Activated naive CD8-positive, alpha-beta T cell treated with anti-CD3 and anti-CD28 coated beads, Interleukin-2, amount 50 U/mL, for 16 hours (primary cell): ENCODE results near the gene UGCG.
A peak's percentile ranks its signal among the peaks of the same experiment; 100 is the strongest.
"Not testable (repeated sequence)": the region's sequence is repeated elsewhere in the genome, so short reads cannot be mapped to it uniquely, and the experiment has no call there.

ENCODE experiments used
- DNase-seq: peaks from one replicate; pipeline ENCODE4 v3.0.0-alpha.2; 2020; ENCODE audit warnings: low read depth, low spot score

UGCG gene

GRCh38 chr9:111895996-111896941 lies at the start of gene UGCG:
Gene UGCG, plus strand, starts transcription at chr9:111896814. Its CDS starts 402 bp downstream, at chr9:111897216.
- peak; percentile 72 for DNase-seq

- no peak for DNase-seq
Observed at GRCh38 chr9:111851553-111851952, 45.1 kb upstream of the UGCG start.

DNA sequence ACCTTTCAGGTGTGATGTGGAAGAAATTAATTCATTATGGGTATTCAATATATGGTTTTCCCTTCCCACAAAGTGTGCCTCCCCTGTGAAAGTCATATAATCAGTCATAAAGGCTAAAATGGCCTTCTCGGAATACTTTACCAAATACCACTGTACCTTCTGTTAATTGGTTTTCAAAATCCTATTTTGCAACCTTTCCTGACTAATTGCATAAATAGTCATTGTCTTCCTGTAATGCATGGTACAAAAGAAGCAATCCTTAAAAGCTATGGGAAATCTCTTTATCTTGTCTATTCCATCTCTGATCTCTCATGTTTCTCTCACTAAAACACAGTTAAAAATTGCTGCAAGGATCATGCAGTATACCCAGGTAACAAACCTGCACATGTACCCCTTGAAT lies 44.3 kb upstream of the UGCG start:
- no peak for DNase-seq

- no peak for DNase-seq
Observed at GRCh38 chr9:111853450-111853827, 43.2 kb upstream of the UGCG start.

GRCh38 chr9:111854799-111855198 lies 41.8 kb upstream of the UGCG start:
- no peak for DNase-seq

- no peak for DNase-seq
Observed at GRCh38 chr9:111857555-111858211, 38.9 kb upstream of the UGCG start.

- DNase-seq: no peak
Observed at GRCh38 chr9:111860443-111860842, 36.2 kb upstream of the UGCG start.

DNA sequence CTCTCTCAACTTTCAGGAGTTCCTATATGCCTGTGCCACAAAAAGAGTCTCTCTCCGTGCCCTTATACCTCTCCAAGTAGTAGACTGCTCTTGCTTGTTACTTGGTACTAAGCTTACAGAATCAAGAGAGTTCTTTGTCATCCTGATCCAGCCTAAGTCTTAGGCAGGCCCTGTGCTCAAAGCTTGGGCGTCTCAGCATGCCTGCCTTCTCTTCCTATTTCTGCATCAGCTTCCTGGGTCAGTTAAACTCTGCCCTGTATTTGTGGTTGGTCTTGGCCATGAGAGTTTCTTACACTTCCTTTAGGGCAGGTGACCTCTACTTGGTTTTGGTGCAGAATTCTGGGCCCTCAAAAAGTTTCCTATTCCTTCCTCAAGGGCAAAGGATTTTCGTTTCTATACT lies 33.0 kb upstream of the UGCG start:
- DNase-seq: no peak

GRCh38 chr9:111866976-111867375 lies 29.6 kb upstream of the UGCG start:
- DNase-seq: no peak

DNA sequence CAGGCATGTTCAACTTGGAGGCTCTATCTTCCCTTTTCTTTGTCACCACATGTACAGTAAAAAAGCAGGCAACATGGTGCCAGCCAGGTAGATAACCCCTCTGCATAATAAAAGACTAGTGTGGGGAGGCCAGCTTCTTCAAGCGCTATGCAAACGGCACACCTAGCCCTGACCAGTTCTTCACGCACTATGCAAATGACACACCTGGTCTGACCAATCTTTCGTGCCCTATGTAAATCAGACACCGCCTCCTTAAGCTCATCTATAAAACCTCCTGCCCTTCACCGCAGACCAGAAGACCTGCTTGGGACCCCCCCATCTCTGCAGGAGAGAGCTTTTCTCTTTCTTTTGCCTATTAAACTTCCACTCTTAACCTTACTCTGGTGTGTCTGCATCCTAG lies 28.1 kb upstream of the UGCG start:
- DNase-seq: no peak

GRCh38 chr9:111870774-111871498 lies 25.7 kb upstream of the UGCG start:
- no peak for DNase-seq

- no peak for DNase-seq
Observed at GRCh38 chr9:111871499-111871855, 25.1 kb upstream of the UGCG start.

- no peak for DNase-seq
Observed at GRCh38 chr9:111872886-111873285, 23.7 kb upstream of the UGCG start.

- no peak for DNase-seq
Observed at GRCh38 chr9:111873901-111874300, 22.7 kb upstream of the UGCG start.

- DNase-seq: no peak
Observed at GRCh38 chr9:111874500-111874899, 22.1 kb upstream of the UGCG start.

- not testable (repeated sequence) for DNase-seq
Observed at GRCh38 chr9:111875291-111875690, 21.3 kb upstream of the UGCG start.

DNA sequence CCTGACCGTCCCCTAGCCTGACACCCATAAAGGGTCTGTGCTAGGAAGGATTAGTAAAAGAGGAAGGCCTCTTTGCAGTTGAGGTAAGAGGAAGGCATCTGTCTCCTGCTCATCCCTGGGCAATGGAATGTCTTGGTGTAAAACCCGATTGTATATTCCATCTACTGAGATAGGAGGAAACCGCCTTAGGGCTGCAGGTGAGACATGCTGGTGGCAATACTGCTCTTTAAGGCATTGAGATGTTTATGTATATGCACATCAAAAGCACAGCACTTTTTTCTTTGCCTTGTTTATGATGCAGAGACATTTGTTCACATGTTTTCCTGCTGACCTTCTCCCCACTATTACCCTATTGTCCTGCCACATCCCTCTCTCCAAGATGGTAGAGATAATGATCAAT lies 20.9 kb upstream of the UGCG start:
- DNase-seq: not testable (repeated sequence)

GRCh38 chr9:111876179-111876578 lies 20.4 kb upstream of the UGCG start:
- DNase-seq: no peak

- DNase-seq: no peak
Observed at GRCh38 chr9:111877420-111877819, 19.2 kb upstream of the UGCG start.

GRCh38 chr9:111878946-111879345 lies 17.7 kb upstream of the UGCG start:
- DNase-seq: no peak

- no peak for DNase-seq
Observed at GRCh38 chr9:111886983-111887718, 9.5 kb upstream of the UGCG start.

DNA sequence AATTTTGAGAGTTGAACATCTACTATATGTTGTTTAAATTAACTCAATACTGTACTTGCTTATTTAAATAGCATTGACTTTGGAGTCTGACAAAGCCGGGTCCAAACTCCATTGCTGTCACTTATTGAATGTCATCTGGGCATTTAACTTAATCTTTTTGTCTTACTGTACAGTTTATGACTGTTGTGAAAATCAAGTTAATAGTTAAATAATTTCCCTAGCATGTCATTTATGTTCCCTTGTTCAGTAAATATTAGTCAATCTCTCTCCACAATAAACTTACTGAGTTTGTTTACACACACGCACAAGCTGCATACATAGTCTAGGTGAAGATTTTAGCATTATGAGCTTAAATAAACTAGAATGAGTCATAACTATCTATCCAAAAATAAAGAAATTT lies 6.3 kb upstream of the UGCG start:
- no peak for DNase-seq
